Vagina (tissue), 2 donors: ENCODE results near the gene ASB7. TPM values are rescaled to one million over a fixed set of nuclear protein-coding genes. Genes with fewer than 3 reads are reported as not detected.

Source experiments
- DNase-seq, 2 donors: peaks; one replicate each; pipeline ENCODE4 v3.0.0-alpha.2; 2017; ENCODE audit errors: extremely low spot score in 2 of 2
- H3K27ac ChIP-seq: fragments of 200-600 bp; sonication (generic); one replicate; pipeline ENCODE4 v1.5.1; 2019
- H3K27me3 ChIP-seq: fragments of 200-600 bp; sonication (generic); one replicate; pipeline ENCODE4 v1.5.1; 2019
- H3K36me3 ChIP-seq, 2 donors: fragments of 200-600 bp; sonication (generic); one replicate each; pipeline ENCODE4 v1.5.1; 2017 to 2019
- H3K4me1 ChIP-seq: fragments of 200-600 bp; sonication (generic); one replicate; pipeline ENCODE4 v1.5.1; 2019
- H3K4me3 ChIP-seq, 2 donors: fragments of 200-600 bp; sonication (generic); 1 replicate in 1 of 2; 2 replicates in 1 of 2; pipeline ENCODE4 v1.5.1; 2016 to 2019
- H3K9me3 ChIP-seq: fragments of 200-600 bp; sonication (generic); one replicate; pipeline ENCODE4 v1.5.1; 2019
- POLR2A ChIP-seq, 2 donors: fragments of 450-650 bp; IDR thresholded peaks; one replicate each; pipeline ENCODE4 v1.6.1; 2017; ENCODE audit warnings: antibody characterized with exemption in 2 of 2, mild to moderate bottlenecking in 2 of 2, moderate library complexity in 2 of 2
- POLR2AphosphoS5 ChIP-seq, 2 donors: sonication (generic); formaldehyde crosslinking; IDR thresholded peaks; one replicate each; pipeline ENCODE4 v1.9.0; 2017; ENCODE audit warnings: antibody characterized with exemption in 2 of 2, mild to moderate bottlenecking in 2 of 2, low read depth in 1 of 2; ENCODE audit not compliant: insufficient read depth in 1 of 2
- intact Hi-C: fragments of 100-400 bp; cut with DNase I; formaldehyde crosslinking; loops from one replicate; pipeline ENCODE4 v1.15.1; 2023
- total RNA-seq: library from RNA; depleted of rRNA; stranded (reverse); fragments of >200 nt; gene quantifications from one replicate; pipeline ENCODE4 v1.2.3, GENCODE V29; 2016
- TF ChIP-seq, protein P1 (sequence below), 3 experiments: fragments of 450-650 bp in 2 of 3; fragments of 200-600 bp in 1 of 3; sonication (generic) in 1 of 3; IDR thresholded peaks; one replicate each; pipeline ENCODE4 v1.5.1; 2017 to 2019; ENCODE audit warnings: antibody characterized with exemption in 3 of 3, mild to moderate bottlenecking in 2 of 3, moderate library complexity in 2 of 3

ASB7 gene
- total RNA-seq, 1 donor from 2014 or later: 17.9 TPM

DNA sequence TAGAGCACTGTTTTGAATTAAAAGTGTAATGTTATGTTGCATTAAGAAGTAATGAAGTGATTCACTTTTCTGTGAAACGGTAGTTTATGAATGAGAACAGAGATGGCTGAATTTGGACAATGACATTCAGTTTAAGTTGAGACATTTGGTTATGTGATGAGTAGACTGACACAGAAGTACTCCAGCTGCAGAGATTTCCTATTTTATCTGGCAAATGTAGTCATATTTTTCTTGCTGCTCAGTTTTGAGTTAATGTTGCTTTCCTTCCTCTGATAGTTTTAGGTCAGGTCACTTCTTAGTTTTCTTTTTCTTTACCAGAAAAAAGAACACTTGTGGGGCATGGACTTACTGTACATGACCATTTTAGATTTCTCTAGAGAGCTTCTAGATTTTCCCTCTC is 51.2 kb downstream of the ASB7 start:
- Histone ChIP-seq H3K36me3 (no peaks in the 10 kb centered on the region), H3K27ac (no peak overlapping the region), H3K9me3 (no peaks in the 10 kb centered on the region), H3K27me3 (no peaks in the 10 kb centered on the region), H3K4me1 (no peaks in the 10 kb centered on the region), H3K4me3 (no peak overlapping the region)
- DNase-seq: no peak
- intact Hi-C loops: no loop called here
- TF ChIP-seq POLR2A (IDR thresholded peaks at IDR 0.05) (no peak), POLR2AphosphoS5 (IDR thresholded peaks at IDR 0.05; ENCODE audit: insufficient read depth in 1 of 2, low read depth in 1 of 2) (no peak)
- TF ChIP-seq, protein P1, sequence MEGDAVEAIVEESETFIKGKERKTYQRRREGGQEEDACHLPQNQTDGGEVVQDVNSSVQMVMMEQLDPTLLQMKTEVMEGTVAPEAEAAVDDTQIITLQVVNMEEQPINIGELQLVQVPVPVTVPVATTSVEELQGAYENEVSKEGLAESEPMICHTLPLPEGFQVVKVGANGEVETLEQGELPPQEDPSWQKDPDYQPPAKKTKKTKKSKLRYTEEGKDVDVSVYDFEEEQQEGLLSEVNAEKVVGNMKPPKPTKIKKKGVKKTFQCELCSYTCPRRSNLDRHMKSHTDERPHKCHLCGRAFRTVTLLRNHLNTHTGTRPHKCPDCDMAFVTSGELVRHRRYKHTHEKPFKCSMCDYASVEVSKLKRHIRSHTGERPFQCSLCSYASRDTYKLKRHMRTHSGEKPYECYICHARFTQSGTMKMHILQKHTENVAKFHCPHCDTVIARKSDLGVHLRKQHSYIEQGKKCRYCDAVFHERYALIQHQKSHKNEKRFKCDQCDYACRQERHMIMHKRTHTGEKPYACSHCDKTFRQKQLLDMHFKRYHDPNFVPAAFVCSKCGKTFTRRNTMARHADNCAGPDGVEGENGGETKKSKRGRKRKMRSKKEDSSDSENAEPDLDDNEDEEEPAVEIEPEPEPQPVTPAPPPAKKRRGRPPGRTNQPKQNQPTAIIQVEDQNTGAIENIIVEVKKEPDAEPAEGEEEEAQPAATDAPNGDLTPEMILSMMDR (IDR thresholded peaks at IDR 0.05): no peak

DNA sequence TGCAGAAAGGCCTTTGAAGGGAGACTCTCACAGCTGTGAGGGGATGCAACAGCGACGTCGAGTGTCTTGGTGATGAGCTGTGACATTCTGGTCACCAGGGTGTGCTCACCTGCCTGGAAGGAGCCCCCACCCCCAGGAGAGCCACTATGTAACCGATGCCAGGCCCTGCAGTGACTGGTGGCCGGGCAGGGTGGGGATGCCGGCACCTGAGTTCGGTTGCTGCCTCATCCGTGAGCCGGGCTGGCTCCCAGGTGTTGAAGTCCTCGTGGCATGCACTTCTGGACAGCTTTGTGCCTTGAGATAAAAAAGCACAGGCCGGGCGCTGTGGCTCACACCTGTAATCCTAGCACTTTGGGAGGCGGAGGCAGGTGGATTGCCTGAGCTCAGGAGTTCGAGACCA is 56.5 kb downstream of the ASB7 start:
- Histone ChIP-seq H3K27me3 (no peaks in the 10 kb centered on the region), H3K4me1 (no peaks in the 10 kb centered on the region), H3K9me3 (no peaks in the 10 kb centered on the region), H3K36me3 (no peaks in the 10 kb centered on the region), H3K27ac (no peak overlapping the region), H3K4me3 (no peak overlapping the region)
- intact Hi-C loops: no loop called here
- TF ChIP-seq POLR2A (IDR thresholded peaks at IDR 0.05) (no peak), POLR2AphosphoS5 (IDR thresholded peaks at IDR 0.05; ENCODE audit: insufficient read depth in 1 of 2, low read depth in 1 of 2) (no peak)
- TF ChIP-seq, protein P1 (IDR thresholded peaks at IDR 0.05): no peak
- no peak for DNase-seq

DNA sequence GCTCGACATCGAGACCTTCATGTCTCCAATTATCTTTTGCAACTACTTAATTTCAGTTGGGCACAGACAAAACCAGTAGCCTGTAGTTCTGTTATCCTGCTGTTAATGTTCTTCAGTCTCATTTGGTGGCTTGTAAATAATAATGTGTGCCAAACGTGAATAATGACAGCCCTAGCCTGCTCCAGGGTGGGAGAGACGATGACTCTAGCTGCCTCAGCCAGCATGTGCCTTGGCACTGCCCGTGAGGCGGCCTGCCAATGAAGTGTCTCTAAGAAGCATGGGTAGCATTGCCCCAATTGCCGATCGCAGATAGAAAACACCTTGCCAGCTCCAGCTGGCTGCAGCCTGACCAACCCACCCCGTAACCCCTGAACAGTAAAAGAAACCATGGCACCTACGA is 58.8 kb downstream of the ASB7 start:
- no peak overlapping the region for H3K4me3 ChIP-seq
- H3K4me1 ChIP-seq: no peaks in the 10 kb centered on the region
- DNase-seq: no peak
- H3K27ac ChIP-seq: no peak overlapping the region
- TF ChIP-seq, protein P1 (IDR thresholded peaks at IDR 0.05): no peak
- TF ChIP-seq POLR2AphosphoS5 (IDR thresholded peaks at IDR 0.05; ENCODE audit: insufficient read depth in 1 of 2, low read depth in 1 of 2) (no peak), POLR2A (IDR thresholded peaks at IDR 0.05) (no peak)
- intact Hi-C loops: no loop called here
- no peaks in the 10 kb centered on the region for H3K36me3 ChIP-seq
- H3K27me3 ChIP-seq: no peaks in the 10 kb centered on the region
- no peaks in the 10 kb centered on the region for H3K9me3 ChIP-seq

DNA sequence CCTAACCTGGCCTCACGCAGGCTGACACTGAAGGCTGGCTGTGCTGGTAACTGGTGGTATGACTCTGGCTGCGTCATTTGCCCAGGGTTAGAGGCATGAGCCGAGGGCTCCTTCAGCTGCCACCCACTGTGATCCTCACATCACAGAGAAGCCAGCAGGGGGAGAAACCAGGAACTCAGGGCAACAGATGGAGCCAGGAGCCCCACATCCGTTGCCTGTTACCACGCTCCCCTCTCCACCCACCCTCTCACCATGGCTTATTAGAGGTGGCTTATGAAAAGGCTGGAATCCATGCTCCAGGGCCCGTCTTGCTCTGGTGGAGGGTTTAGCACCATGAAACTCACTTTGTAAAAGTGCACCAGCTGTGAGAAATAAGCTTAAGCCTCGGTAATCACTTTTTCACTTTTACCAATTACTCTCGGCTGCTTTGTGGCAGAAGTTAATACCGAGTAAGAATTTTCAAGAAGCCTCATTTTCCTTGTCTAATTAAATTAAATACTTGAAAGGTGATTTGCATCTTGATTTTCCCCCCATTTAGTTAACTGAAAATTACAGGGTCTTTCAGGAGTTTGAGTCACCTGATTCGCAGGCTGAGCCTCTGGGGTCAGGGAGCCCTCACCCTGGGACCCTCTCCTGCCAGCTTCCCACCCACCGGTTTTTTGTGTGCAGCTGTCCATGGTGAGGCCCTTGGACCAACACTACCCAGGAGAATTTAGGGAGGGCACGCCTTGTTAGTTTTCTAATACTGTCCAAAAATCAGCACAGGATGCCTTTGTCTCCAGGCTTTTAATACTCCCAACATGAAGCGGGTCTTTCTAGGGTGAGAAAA is 60.9 kb downstream of the ASB7 start:
- Histone ChIP-seq H3K36me3 (no peaks in the 10 kb centered on the region), H3K9me3 (no peaks in the 10 kb centered on the region), H3K4me1 (no peaks in the 10 kb centered on the region), H3K27me3 (no peaks in the 10 kb centered on the region), H3K27ac (peak overlapping the region; percentile 23), H3K4me3 (no peak overlapping the region)
- DNase-seq: no peak
- intact Hi-C loops: no loop called here
- TF ChIP-seq POLR2AphosphoS5 (IDR thresholded peaks at IDR 0.05; ENCODE audit: insufficient read depth in 1 of 2, low read depth in 1 of 2) (no peak), POLR2A (IDR thresholded peaks at IDR 0.05) (no peak)
- TF ChIP-seq, protein P1 (IDR thresholded peaks at IDR 0.05): no peak

DNA sequence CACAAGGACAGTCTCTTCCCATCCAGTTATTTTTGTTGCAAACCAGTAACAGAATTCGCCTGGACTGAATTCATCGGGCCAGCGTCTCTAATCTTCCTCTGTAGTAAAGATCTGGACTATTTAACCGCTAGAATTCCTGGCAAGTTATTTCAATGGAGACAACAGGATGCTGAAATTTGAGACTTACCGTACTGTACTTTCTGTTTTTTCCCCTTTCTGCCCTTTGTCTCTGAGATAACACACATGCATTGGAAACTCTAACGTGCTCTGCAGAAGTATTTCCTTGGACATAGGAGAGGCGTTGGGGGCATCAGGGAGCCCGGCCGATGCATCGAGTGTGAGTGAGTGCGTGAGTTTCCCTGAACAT is 61.5 kb downstream of the ASB7 start:
- Histone ChIP-seq H3K4me3 (no peak overlapping the region), H3K36me3 (no peaks in the 10 kb centered on the region), H3K27me3 (no peaks in the 10 kb centered on the region), H3K4me1 (no peaks in the 10 kb centered on the region), H3K27ac (peak overlapping the region; percentile 23), H3K9me3 (no peaks in the 10 kb centered on the region)
- intact Hi-C loops: no loop called here
- TF ChIP-seq, protein P1 (IDR thresholded peaks at IDR 0.05): no peak
- no peak for TF ChIP-seq POLR2AphosphoS5 (IDR thresholded peaks at IDR 0.05; ENCODE audit: insufficient read depth in 1 of 2, low read depth in 1 of 2)
- TF ChIP-seq POLR2A (IDR thresholded peaks at IDR 0.05): no peak
- DNase-seq: no peak
